ENCODE measurements around the gene CAMKK1.
"Not testable (repeated sequence)": the region's sequence is repeated elsewhere in the genome, so short reads cannot be mapped to it uniquely, and the experiment has no call there.

The CAMKK1 gene

DNA sequence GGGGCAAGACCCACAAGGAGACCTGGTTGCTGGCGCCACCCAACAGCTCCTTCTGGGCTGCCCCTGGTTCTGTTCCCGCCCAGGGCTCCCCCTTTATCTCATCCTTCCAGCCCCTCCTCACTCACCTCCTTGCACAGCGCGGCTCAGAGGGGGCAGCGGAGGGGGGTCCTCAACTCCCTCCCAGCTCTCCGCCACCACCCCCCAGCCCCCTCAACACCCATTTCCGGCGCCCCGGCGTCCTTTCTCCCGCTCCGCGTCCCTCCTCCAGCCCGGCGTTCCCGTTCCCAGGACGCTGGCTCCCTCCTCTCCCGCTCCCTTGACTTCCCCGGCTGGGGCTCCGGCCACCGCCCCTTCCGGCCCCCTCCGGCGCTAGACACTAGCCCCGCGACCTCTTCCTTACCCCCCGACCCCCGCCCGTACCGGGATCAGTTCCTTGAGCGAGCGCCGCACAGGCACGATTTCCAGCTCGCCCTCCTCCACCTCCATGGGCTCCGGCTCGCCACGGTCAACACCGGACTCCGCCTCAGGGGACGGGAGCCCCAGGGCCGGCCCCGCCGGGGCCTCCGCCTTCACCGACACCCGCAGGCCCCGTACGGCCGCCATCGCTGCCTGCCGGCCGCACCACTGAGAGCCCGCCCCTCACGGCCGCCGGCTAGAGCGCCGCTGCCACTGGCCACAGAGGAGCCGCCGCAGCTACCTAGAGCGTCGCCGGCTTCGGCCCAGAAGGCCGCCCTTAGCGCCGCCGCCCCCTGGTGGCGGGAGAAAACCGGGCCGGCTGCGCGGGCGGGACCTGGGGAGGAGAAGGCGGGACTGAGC, 47.0 kb downstream of the CAMKK1 start, which contains the start of gene NCBP3:
Gene NCBP3 (minus strand): TSS at position 626 of the 816 bp plus-strand sequence. CDS start 23 bp downstream, at position 603.
- DNase-seq (ENCODE audit: low spot score): peak; percentile 90

DNA sequence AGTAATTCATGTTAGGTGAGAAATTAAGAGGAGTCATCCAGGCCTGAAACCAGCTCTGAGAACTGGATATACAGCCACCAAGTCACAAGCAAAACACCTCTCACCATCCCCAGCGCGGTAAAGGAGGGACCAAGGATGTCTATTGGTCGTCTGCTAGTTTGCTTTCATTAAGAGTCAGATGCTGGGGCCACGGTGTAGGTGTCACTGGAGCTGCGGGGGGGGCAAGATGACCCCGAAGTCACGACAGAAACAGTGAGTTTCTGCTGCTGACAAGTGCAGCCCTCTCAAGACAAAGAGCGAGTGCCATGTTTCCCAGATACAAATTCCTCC, 47.6 kb downstream of the CAMKK1 start:
- DNase-seq (ENCODE audit: low spot score): peak; percentile 55

GRCh38 chr17:3844556-3844955, 48.3 kb downstream of the CAMKK1 start:
- DNase-seq (ENCODE audit: low spot score): not testable (repeated sequence)

DNA sequence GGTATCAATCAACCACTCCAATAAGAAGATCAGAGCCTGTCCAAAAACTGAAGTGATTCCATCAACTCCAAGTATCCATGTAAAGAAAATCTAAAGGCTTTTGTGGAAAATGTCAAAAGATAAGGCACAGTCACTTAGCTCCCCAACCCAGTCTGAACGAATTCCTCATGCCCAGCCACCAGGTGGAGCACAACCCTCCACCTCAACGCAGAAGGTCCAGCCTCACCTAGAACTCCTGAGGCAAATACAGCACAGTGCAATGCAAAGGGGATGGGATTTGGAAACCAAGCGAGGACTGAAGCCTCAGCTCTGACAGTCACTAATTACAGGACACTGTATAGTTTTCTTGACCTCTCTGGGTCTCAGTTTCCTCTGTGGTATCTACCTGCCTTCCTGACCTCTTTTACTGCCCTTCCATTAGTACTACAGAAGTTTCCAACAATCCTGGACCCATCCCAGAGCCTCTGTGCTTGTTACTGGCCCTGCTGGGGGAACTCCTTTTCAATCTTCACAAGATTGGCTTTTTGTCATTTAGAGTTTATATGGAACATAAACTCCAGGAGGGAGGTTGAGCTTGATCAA, 48.8 kb downstream of the CAMKK1 start:
- peak; percentile 49 for DNase-seq (ENCODE audit: low spot score)

- no peak for DNase-seq (ENCODE audit: low spot score)
Measured at GRCh38 chr17:3838206-3838605, 54.6 kb downstream of the CAMKK1 start.

DNA sequence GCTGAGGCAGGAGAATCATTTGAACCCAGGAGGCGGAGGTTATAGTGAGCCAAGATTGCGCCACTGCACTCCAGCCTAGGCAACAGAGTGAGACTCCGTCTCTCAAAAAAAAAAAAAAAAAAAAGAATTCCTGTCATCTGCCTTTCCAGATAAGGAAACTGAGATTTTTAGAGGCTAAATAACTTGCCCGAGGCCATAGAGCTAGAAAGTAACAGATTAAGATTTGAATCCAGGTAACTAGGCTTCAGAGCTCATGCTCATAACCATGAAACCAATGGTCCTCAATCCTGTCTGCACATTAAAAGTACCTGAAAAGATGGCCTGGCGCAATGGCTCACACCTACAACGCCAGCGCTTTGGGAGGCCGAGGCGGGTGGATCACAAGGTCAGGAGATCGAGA, 56.3 kb downstream of the CAMKK1 start:
- DNase-seq (ENCODE audit: low spot score): no peak

DNA sequence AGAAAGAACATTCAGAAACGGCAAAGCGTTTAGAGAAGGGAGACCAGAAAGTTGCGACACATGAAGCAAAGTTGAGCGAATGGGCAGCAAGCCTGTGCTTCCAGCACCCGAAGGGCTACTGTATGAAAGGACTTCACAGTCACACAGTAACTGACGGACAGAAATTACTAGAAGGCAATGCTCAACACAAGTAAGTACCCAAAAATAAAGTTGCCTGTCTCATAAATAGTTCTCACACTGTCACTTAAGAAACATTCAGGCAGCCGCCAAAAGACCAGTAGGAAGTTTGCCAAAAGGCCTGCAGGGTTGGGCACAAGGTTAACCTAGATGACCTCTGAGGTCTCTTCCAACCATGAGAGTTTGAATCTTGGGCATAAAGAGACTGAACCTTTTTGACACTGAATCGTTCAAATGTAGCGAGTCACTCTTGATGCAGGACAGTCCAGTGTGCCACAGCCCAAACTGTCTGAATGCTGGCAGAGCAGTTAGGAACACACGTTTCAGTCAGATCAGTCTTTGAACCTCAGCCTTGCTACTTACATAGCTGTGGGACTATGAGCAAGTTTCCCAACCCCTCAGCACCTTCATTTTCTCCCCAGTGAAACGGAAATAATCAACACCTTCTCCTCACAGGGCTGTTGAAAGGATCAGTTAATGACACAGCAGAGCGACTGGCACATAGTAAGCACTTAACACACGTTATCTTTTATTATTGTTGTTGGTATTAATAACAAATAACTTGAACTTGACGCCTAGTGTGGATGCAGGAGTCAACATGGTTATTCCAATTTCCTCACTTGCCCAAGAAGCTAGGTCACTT, 57.2 kb downstream of the CAMKK1 start:
- no peak for DNase-seq (ENCODE audit: low spot score)

- DNase-seq (ENCODE audit: low spot score): no peak
Measured at GRCh38 chr17:3834811-3835210, 58.0 kb downstream of the CAMKK1 start.

GRCh38 chr17:3828852-3829232, 64.0 kb downstream of the CAMKK1 start:
- DNase-seq (ENCODE audit: low spot score): no peak

DNA sequence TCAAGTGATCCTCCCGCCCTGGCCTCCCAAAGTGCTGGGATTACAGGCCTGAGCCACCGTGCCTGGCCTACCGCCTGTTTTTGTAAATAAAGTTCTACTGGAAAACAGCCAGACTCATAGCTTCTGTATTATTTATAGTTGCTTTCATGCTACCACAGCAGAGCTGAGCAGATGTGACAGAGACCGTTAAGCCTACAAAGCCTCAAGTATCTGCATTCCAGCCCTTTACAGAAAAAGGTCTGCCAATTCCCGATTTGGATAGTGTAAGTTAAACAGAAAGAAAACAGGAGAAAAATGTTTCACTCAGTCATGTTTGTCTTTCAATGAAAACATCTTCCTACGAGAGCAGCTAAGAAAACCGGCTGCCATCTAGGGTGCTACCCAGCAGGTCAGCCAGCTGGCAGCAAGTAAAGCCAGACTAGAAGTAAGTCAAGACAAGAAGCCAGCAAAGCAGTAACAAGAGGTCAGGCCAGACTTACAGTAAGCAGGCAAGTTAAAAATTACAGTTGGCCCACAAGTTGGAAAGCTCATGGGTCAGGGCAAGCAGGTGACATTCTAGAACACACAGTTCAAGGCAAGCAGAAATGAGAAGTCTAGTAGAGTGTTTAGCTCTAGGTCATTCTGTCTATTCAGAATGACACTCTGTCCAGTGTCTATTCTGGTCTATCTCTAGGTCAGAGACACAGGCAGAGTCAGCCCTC, 64.6 kb downstream of the CAMKK1 start:
- no peak for DNase-seq (ENCODE audit: low spot score)

DNA sequence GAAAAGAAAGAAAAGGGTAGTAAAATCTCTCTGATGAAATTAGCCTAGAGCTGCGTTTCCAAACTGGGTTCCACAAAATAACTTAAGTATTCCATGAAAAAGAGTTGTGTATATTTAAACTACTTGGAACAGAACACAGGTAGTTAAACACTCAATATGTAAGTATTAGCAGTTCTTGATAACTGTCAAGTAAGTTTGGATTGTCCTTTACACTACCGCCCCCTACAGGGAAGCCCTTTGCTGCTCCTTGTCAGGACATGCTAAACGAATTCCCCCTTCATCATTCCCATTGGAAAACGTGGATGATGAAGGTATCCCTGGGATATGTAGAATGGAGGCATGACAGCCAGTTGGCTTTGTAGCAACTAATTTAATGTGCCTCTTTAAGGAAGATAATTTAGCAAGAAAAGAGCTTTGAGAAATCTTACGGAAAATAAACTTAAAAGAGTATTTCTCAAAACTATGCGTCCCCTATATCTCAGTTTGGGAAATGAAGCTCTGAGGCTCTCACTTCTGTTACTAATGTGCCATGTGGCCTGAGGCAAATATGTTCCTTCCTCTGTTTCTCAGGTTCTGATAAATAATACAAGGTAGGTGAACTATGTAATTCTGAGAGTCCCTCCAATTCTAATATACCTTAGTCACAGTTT, 65.6 kb downstream of the CAMKK1 start:
- peak; percentile 50 for DNase-seq (ENCODE audit: low spot score)

DNA sequence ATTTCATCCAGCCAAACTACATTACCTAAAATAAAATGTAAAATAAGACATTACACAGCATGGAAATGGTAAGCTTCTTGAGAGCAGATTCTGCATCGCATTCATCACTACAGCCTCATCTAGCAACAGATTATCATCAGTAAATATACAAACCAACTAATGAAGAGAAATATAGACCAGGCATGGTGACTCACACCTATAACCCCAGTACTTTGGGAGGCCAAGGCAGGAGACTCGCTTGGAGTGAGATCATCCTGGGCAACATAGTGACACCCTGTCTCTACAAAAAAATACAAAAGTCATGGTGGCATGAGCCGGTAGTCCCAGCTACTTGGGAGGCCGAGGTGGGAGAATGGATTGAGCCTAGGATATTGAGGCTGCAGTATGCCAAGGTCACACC, 66.7 kb downstream of the CAMKK1 start:
- peak; percentile 49 for DNase-seq (ENCODE audit: low spot score)

DNA sequence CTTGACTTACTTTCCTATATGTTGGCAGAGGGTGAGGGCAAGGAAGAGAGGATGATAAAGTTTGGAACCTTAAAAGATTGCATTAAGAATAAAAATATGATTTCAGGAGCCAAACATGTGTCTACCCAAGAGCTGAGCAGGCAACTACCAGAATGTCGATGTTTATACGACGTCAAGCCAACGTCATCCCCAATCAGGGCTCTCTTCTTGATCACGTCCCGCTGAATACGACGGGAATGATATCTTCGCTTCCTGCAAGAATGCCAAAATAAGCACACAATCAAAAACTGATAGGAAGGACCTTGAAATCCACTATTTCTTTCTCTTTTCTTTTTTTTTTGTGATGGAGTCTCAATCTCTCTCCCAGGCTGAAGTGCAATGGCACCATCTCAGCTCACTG, 71.8 kb downstream of the CAMKK1 start:
- DNase-seq (ENCODE audit: low spot score): no peak

- DNase-seq (ENCODE audit: low spot score): no peak
Measured at GRCh38 chr17:3818786-3819185, 74.1 kb downstream of the CAMKK1 start.

GRCh38 chr17:3817851-3818605, 74.8 kb downstream of the CAMKK1 start:
- no peak for DNase-seq (ENCODE audit: low spot score)

- no peak for DNase-seq (ENCODE audit: low spot score)
Measured at GRCh38 chr17:3815925-3816324, 76.9 kb downstream of the CAMKK1 start.

DNA sequence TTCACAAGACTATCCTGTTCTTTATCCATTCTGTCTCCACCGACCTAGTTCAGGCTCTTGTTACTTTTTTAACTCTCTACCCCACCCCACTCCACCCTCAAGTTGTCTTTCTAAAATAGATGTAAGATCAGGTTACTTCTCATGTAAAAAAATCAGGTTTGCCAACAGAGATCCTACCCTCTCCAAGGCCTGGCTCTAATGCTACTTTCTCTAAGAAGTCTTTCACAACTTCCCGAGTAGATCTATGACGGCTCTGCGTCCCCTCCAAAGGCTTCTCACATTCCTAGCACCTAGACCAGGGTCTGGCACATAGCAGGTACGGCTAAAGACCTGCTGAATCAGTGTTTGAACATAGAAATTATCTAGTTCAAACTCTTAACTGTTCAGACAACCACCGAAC, 77.7 kb downstream of the CAMKK1 start:
- no peak for DNase-seq (ENCODE audit: low spot score)

- DNase-seq (ENCODE audit: low spot score): no peak
Measured at GRCh38 chr17:3814361-3814760, 78.5 kb downstream of the CAMKK1 start.

DNA sequence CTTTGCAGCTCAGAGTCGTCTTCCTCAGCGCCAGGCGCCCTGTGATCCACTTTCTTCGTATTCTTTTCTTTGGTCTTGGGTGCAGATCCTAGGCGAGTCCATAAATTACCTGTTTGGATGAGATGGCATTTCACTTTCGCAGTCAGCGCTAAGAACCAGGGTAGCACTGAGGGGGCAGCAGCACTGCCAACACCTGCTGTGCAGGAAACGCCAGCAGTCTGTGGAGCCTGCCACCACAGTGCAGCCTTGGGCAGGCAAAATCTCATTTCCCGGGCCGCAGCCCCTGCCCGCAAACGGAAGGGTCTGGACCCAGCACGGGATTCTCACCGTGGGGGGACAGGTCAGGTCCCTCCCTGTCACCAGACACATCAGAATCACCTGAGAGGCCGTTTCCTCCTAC, 79.7 kb downstream of the CAMKK1 start:
- no peak for DNase-seq (ENCODE audit: low spot score)

DNA sequence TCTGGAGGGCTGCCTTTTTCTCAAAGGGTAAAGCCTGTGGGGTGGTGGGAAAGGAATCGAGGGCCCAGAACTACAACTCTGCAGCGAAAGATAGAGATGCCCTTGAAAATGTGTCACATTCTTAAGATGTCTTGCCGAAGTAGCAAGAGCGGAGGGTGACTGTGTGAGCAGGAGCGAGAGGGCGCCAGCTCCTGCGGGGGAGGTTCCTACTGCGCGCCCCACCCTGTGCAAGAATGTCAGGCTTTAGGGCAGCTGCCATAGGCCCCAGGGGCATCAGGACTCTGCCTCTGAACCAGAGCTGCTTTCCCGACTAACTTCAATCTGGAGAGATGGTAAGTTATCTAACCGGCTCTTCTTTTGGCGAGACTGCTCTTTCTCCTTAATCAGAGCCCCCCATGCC, 80.1 kb downstream of the CAMKK1 start:
- DNase-seq (ENCODE audit: low spot score): no peak

- no peak for DNase-seq (ENCODE audit: low spot score)
Measured at GRCh38 chr17:3812284-3812683, 80.6 kb downstream of the CAMKK1 start.
